ENCODE results near the gene BTN1A1. TPM values are rescaled to one million over a fixed set of nuclear protein-coding genes. Genes with fewer than 3 reads are reported as not detected.
"Not testable (repeated sequence)": the region's sequence is repeated elsewhere in the genome, so short reads cannot be mapped to it uniquely, and the experiment has no call there.

Gene BTN1A1
- polyA plus RNA-seq, 3 donors, result not detected

GRCh38 chr6:26544473-26544872 lies 44.4 kb downstream of the BTN1A1 start:
- H2AFZ ChIP-seq (ENCODE audit: insufficient read depth, low read depth, low read length, poor library complexity, severe bottlenecking), result no peak overlapping the region
- H3K36me3 ChIP-seq (replicated peaks in 1 of 2; ENCODE audit: control insufficient read depth in 1 of 2, insufficient read depth in 2 of 2, low read length in 2 of 2), result peaks cover 6 to 16% of the 10 kb centered on the region in 2 donors
- peaks cover 45% of the 10 kb centered on the region for H3K79me2 ChIP-seq (ENCODE audit: insufficient read depth, low read length)
- H3K27me3 ChIP-seq (ENCODE audit: control insufficient read depth in 2 of 2, insufficient read depth in 2 of 2, low read length in 2 of 2), result no peaks in the 10 kb centered on the region
- H3K4me1 ChIP-seq (ENCODE audit: control insufficient read depth in 1 of 2, insufficient read depth in 2 of 2, low read length in 2 of 2), result peaks cover 10 to 15% of the 10 kb centered on the region in 2 donors
- TF ChIP-seq CTCF (IDR thresholded peaks at IDR 0.05), result no peak
- H3K4me1 Mint-ChIP-seq, result peaks cover 25% of the 10 kb centered on the region
- H3K9me3 Mint-ChIP-seq, result no peaks in the 10 kb centered on the region
- H4K20me1 ChIP-seq (ENCODE audit: insufficient read depth, low read length), result no peaks in the 10 kb centered on the region
- no peak overlapping the region for H3K4me3 Mint-ChIP-seq
- no peaks in the 10 kb centered on the region for H3K9me3 ChIP-seq (replicated peaks in 1 of 2; ENCODE audit: control insufficient read depth in 1 of 2, insufficient read depth in 1 of 2, low read length in 2 of 2)
- peaks cover 35 to 48% of the 10 kb centered on the region in 2 donors for H3K36me3 Mint-ChIP-seq
- H3K4me2 ChIP-seq (replicated peaks; ENCODE audit: extremely low read depth, low read length, poor library complexity, severe bottlenecking), result no peak overlapping the region
- H3K9ac ChIP-seq (ENCODE audit: insufficient read depth, low read length, poor library complexity, severe bottlenecking), result no peak overlapping the region
- intact Hi-C loops (cut with micrococcal nuclease), result no loop called here
- H3K27ac ChIP-seq (ENCODE audit: low read depth in 1 of 2, low read length in 2 of 2), result no peak overlapping the region
- no peak overlapping the region for H3K4me3 ChIP-seq (replicated peaks in 1 of 3; ENCODE audit: low read depth in 2 of 3, low read length in 3 of 3)
- peak overlapping the region in 1 of 7 donors; percentile 19 for H3K27ac Mint-ChIP-seq
- H3K27me3 Mint-ChIP-seq (ENCODE audit: low read depth in 3 of 3), result peaks cover 0 to under 1% (median 0%) of the 10 kb centered on the region in 3 donors
- no peak for DNase-seq

- H3K4me2 ChIP-seq (replicated peaks; ENCODE audit: extremely low read depth, low read length, poor library complexity, severe bottlenecking), result peak overlapping the region; percentile 8
- peaks cover 2 to 3% (median 2%) of the 10 kb centered on the region in 3 donors for H3K27me3 Mint-ChIP-seq (ENCODE audit: low read depth in 3 of 3)
- intact Hi-C loops (cut with micrococcal nuclease), result no loop called here
- H3K9ac ChIP-seq (ENCODE audit: insufficient read depth, low read length, poor library complexity, severe bottlenecking), result no peak overlapping the region
- no peak overlapping the region for H3K4me3 ChIP-seq (replicated peaks in 1 of 3; ENCODE audit: low read depth in 2 of 3, low read length in 3 of 3)
- H3K4me3 Mint-ChIP-seq, result peak overlapping the region; percentile 13 to 43
- DNase-seq, result peak; percentile 72 to 87 (median 85)
- peak overlapping the region; percentile 25 for H2AFZ ChIP-seq (ENCODE audit: insufficient read depth, low read depth, low read length, poor library complexity, severe bottlenecking)
- H3K9me3 ChIP-seq (replicated peaks in 1 of 2; ENCODE audit: control insufficient read depth in 1 of 2, insufficient read depth in 1 of 2, low read length in 2 of 2), result no peaks in the 10 kb centered on the region
- H3K27ac Mint-ChIP-seq, result peak overlapping the region; percentile 71 to 95 (median 86)
- peaks cover 30% of the 10 kb centered on the region for H3K4me1 Mint-ChIP-seq
- peaks cover 6 to 16% of the 10 kb centered on the region in 2 donors for H3K36me3 ChIP-seq (replicated peaks in 1 of 2; ENCODE audit: control insufficient read depth in 1 of 2, insufficient read depth in 2 of 2, low read length in 2 of 2)
- 26% methylated on average over 5 of the region's 6 CpGs for WGBS (ENCODE audit: insufficient coverage)
- peaks cover 0 to 2% (median 0%) of the 10 kb centered on the region in 7 donors for H3K9me3 Mint-ChIP-seq
- peaks cover 34 to 43% of the 10 kb centered on the region in 2 donors for H3K36me3 Mint-ChIP-seq
- peak overlapping the region in 1 of 2 donors; percentile 43 for H3K27ac ChIP-seq (ENCODE audit: low read depth in 1 of 2, low read length in 2 of 2)
- no peak for TF ChIP-seq CTCF (IDR thresholded peaks at IDR 0.05)
- no peaks in the 10 kb centered on the region for H3K27me3 ChIP-seq (ENCODE audit: control insufficient read depth in 2 of 2, insufficient read depth in 2 of 2, low read length in 2 of 2)
- peaks cover 34% of the 10 kb centered on the region for H3K79me2 ChIP-seq (ENCODE audit: insufficient read depth, low read length)
- H3K4me1 ChIP-seq (ENCODE audit: control insufficient read depth in 1 of 2, insufficient read depth in 2 of 2, low read length in 2 of 2), result peaks cover 19% of the 10 kb centered on the region in 2 donors
- no peaks in the 10 kb centered on the region for H4K20me1 ChIP-seq (ENCODE audit: insufficient read depth, low read length)
These were observed 45.5 kb downstream of the BTN1A1 start for GRCh38 chr6:26545627-26546026.

- H3K27ac ChIP-seq (ENCODE audit: low read depth in 1 of 2, low read length in 2 of 2); DNase-seq; H3K9me3 Mint-ChIP-seq; intact Hi-C loops (cut with micrococcal nuclease); H3K4me3 Mint-ChIP-seq; H4K20me1 ChIP-seq (ENCODE audit: insufficient read depth, low read length); H3K27me3 ChIP-seq (ENCODE audit: control insufficient read depth in 2 of 2, insufficient read depth in 2 of 2, low read length in 2 of 2); H3K9me3 ChIP-seq (replicated peaks in 1 of 2; ENCODE audit: control insufficient read depth in 1 of 2, insufficient read depth in 1 of 2, low read length in 2 of 2); H3K9ac ChIP-seq (ENCODE audit: insufficient read depth, low read length, poor library complexity, severe bottlenecking); H3K4me2 ChIP-seq (replicated peaks; ENCODE audit: extremely low read depth, low read length, poor library complexity, severe bottlenecking); H3K27me3 Mint-ChIP-seq (ENCODE audit: low read depth in 3 of 3); H3K4me3 ChIP-seq (replicated peaks in 1 of 3; ENCODE audit: low read depth in 2 of 3, low read length in 3 of 3); H2AFZ ChIP-seq (ENCODE audit: insufficient read depth, low read depth, low read length, poor library complexity, severe bottlenecking): not testable (repeated sequence)
- 97% methylated on average over 13 of the region's 18 CpGs for WGBS (ENCODE audit: insufficient coverage)
- Mint-ChIP-seq H3K4me1 (peaks cover 24% of the 10 kb centered on the region), H3K27ac (peak overlapping the region in 2 of 7 donors; percentile 41 to 75), H3K36me3 (peaks cover 25 to 42% of the 10 kb centered on the region in 2 donors)
- Histone ChIP-seq H3K4me1 (ENCODE audit: control insufficient read depth in 1 of 2, insufficient read depth in 2 of 2, low read length in 2 of 2) (peaks cover 22% of the 10 kb centered on the region in 2 donors), H3K79me2 (ENCODE audit: insufficient read depth, low read length) (peaks cover 16% of the 10 kb centered on the region), H3K36me3 (replicated peaks in 1 of 2; ENCODE audit: control insufficient read depth in 1 of 2, insufficient read depth in 2 of 2, low read length in 2 of 2) (peaks cover 6 to 14% of the 10 kb centered on the region in 2 donors)
These were observed 47.3 kb downstream of the BTN1A1 start for GRCh38 chr6:26547363-26547762.

All from CD14-positive monocyte (primary cell).